Stomach (tissue), 9 donors: ENCODE measurements around the gene TNFRSF1B. TPM values are rescaled to one million over a fixed set of nuclear protein-coding genes. Genes with fewer than 3 reads are reported as not detected.

Source experiments
- DNase-seq, 2 donors: peaks; one replicate each; pipeline versions ENCODE4 v3.0.0 to v3.0.0-alpha.2; 2013 to 2019
- H3K27ac ChIP-seq, 5 donors: fragments of 200-600 bp in 4 of 5; sonication (generic) in 4 of 5; one replicate each; pipeline ENCODE4 v1.5.1; 2013 to 2019; ENCODE audit warnings: mild to moderate bottlenecking in 1 of 5, moderate library complexity in 1 of 5
- H3K27me3 ChIP-seq, 3 donors: fragments of 200-600 bp; sonication (generic); one replicate each; pipeline ENCODE4 v1.5.1; 2017 to 2019; ENCODE audit warnings: mixed run types in 1 of 3
- H3K36me3 ChIP-seq, 4 donors: fragments of 200-600 bp; sonication (generic); 1 replicate in 3 of 4; 2 replicates in 1 of 4; pipeline ENCODE4 v1.5.1; 2016 to 2019
- H3K4me1 ChIP-seq, 4 donors: fragments of 200-600 bp; sonication (generic); one replicate each; pipeline ENCODE4 v1.5.1; 2016 to 2019
- H3K4me3 ChIP-seq, 4 donors: fragments of 200-600 bp; sonication (generic) in 3 of 4; one replicate each; pipeline ENCODE4 v1.5.1; 2016 to 2019; ENCODE audit warnings: mild to moderate bottlenecking in 1 of 4
- H3K9me3 ChIP-seq, 4 donors: fragments of 200-600 bp; sonication (generic); one replicate each; pipeline ENCODE4 v1.5.1; 2016 to 2019
- CTCF ChIP-seq, 7 experiments: fragments of 450-650 bp in 4 of 7; fragments of 200-600 bp in 3 of 7; sonication (generic) in 3 of 7; IDR thresholded peaks; one replicate each; pipeline ENCODE4 v1.5.1; 2016 to 2019; ENCODE audit warnings: antibody characterized with exemption in 7 of 7, control low read depth in 2 of 7, mild to moderate bottlenecking in 1 of 7
- EP300 ChIP-seq: sonication (generic); formaldehyde crosslinking; IDR thresholded peaks from one replicate; pipeline ENCODE4 v1.6.1; 2017; ENCODE audit warnings: antibody characterized with exemption
- POLR2A ChIP-seq, 4 donors: fragments of 450-650 bp; IDR thresholded peaks; one replicate each; pipeline ENCODE4 v1.6.1; 2016; ENCODE audit warnings: antibody characterized with exemption in 4 of 4, control low read depth in 2 of 4, mild to moderate bottlenecking in 1 of 4, moderate library complexity in 1 of 4
- POLR2AphosphoS5 ChIP-seq, 3 donors: sonication (generic); formaldehyde crosslinking; IDR thresholded peaks; one replicate each; pipeline ENCODE4 v1.6.1; 2016; ENCODE audit warnings: antibody characterized with exemption in 3 of 3
- WGBS, 5 donors: extraction: QIAGEN DNeasy Blood & Tissue Kit in 3 of 5; methylation state at CpG; one replicate each; pipeline versions ENCODE4 v1.1.5 to v1.1.7; 2013 to 2018; 5-methylcytosine and 5-hydroxymethylcytosine counted together
- intact Hi-C: fragments of 100-400 bp; cut with DNase I; formaldehyde crosslinking; loops from one replicate; pipeline ENCODE4 v1.15.1; 2023; ENCODE audit warnings: low total_unique reads
- polyA plus RNA-seq, 3 donors: library from polyadenylated mRNA; stranded (reverse); fragments of 200-250 nt; gene quantifications; one replicate each; pipeline ENCODE4 v1.2.3, GENCODE V29; 2013
- total RNA-seq, 5 donors: library from RNA; depleted of rRNA; stranded (reverse); fragments of >200 nt; gene quantifications; one replicate each; pipeline versions ENCODE4 v1.1.0 to v1.2.3, GENCODE V29; 2014 to 2016
- donor health status: healthy with polysubstance abuse.
- donor health status: Bipolar disorder and iron deficiency.
- donor health status: healthy.

Gene TNFRSF1B
- total and polyA plus RNA-seq, 8 donors, result 5.4 to 24.3 (median 11.5) TPM

- no peak for TF ChIP-seq EP300
- no peak for TF ChIP-seq POLR2A (IDR thresholded peaks at IDR 0.05)
- TF ChIP-seq CTCF (IDR thresholded peaks at IDR 0.05), result no peak
- no peak for TF ChIP-seq POLR2AphosphoS5 (IDR thresholded peaks at IDR 0.05)
- intact Hi-C loops, result no loop called here
- H3K4me1 ChIP-seq, result peaks cover 52 to 98% (median 72%) of the 10 kb centered on the region in 4 donors
- no peaks in the 10 kb centered on the region for H3K27me3 ChIP-seq
- H3K4me3 ChIP-seq, result no peak overlapping the region
- DNase-seq, result peak in 1 of 2 donors; percentile 75
- WGBS, 5 donors, result 61 to 72% (median 64%) methylated on average over 9 to 17 of the region's 17 CpGs
- H3K36me3 ChIP-seq, result peaks cover 0 to 5% (median 0%) of the 10 kb centered on the region in 4 donors
- peak overlapping the region; percentile 41 to 92 (median 81) for H3K27ac ChIP-seq
- H3K9me3 ChIP-seq, result no peaks in the 10 kb centered on the region
Measured at GRCh38 chr1:12179111-12179519, 12.3 kb downstream of the TNFRSF1B start.

GRCh38 chr1:12179676-12180075, 12.9 kb downstream of the TNFRSF1B start:
- H3K27ac ChIP-seq, result peak overlapping the region; percentile 41 to 92 (median 81)
- H3K36me3 ChIP-seq, result peaks cover 0 to 5% (median 0%) of the 10 kb centered on the region in 4 donors
- H3K27me3 ChIP-seq, result no peaks in the 10 kb centered on the region
- intact Hi-C loops, result no loop called here
- H3K4me1 ChIP-seq, result peaks cover 52 to 98% (median 73%) of the 10 kb centered on the region in 4 donors
- H3K4me3 ChIP-seq, result no peak overlapping the region
- no peak for DNase-seq
- 90 to 96% (median 92%) methylated on average over 8 of the region's 8 CpGs for WGBS, 5 donors
- no peaks in the 10 kb centered on the region for H3K9me3 ChIP-seq
- TF ChIP-seq POLR2AphosphoS5 (IDR thresholded peaks at IDR 0.05) (no peak), POLR2A (IDR thresholded peaks at IDR 0.05) (no peak), CTCF (IDR thresholded peaks at IDR 0.05) (no peak), EP300 (no peak)

GRCh38 chr1:12180315-12180714, 13.5 kb downstream of the TNFRSF1B start:
- DNase-seq, result peak in 1 of 2 donors; percentile 57
- no peaks in the 10 kb centered on the region for H3K27me3 ChIP-seq
- no peaks in the 10 kb centered on the region for H3K9me3 ChIP-seq
- WGBS, 5 donors, result 59 to 82% (median 79%) methylated on average over 7 to 10 of the region's 10 CpGs
- TF ChIP-seq POLR2A (IDR thresholded peaks at IDR 0.05), result no peak
- TF ChIP-seq POLR2AphosphoS5 (IDR thresholded peaks at IDR 0.05), result no peak
- TF ChIP-seq CTCF (IDR thresholded peaks at IDR 0.05), result no peak
- no peak for TF ChIP-seq EP300
- H3K27ac ChIP-seq, result peak overlapping the region; percentile 34 to 92 (median 81)
- intact Hi-C loops, result no loop called here
- H3K4me1 ChIP-seq, result peaks cover 52 to 98% (median 73%) of the 10 kb centered on the region in 4 donors
- no peak overlapping the region for H3K4me3 ChIP-seq
- H3K36me3 ChIP-seq, result peaks cover 0 to 5% (median 0%) of the 10 kb centered on the region in 4 donors

GRCh38 chr1:12180903-12181302, 14.1 kb downstream of the TNFRSF1B start:
- H3K27me3 ChIP-seq, result no peaks in the 10 kb centered on the region
- H3K27ac ChIP-seq, result peak overlapping the region; percentile 34 to 92 (median 81)
- H3K9me3 ChIP-seq, result no peaks in the 10 kb centered on the region
- peaks cover 53 to 98% (median 76%) of the 10 kb centered on the region in 4 donors for H3K4me1 ChIP-seq
- peaks cover 0 to 5% (median 0%) of the 10 kb centered on the region in 4 donors for H3K36me3 ChIP-seq
- no peak for TF ChIP-seq POLR2A (IDR thresholded peaks at IDR 0.05)
- TF ChIP-seq EP300, result no peak
- TF ChIP-seq POLR2AphosphoS5 (IDR thresholded peaks at IDR 0.05), result no peak
- TF ChIP-seq CTCF (IDR thresholded peaks at IDR 0.05), result no peak
- no peak overlapping the region for H3K4me3 ChIP-seq
- WGBS, 5 donors, result 70 to 89% (median 83%) methylated on average over 5 to 7 of the region's 7 CpGs
- no peak for DNase-seq
- intact Hi-C loops, result no loop called here
